Measurements from ENCODE around the gene CCDC178. TPM values are rescaled to one million over a fixed set of nuclear protein-coding genes. Genes with fewer than 3 reads are reported as not detected.

CCDC178 gene
- total RNA-seq, 2 donors from 2014 or later = 0.22 to 0.29 TPM

GRCh38 chr18:33161131-33161530 lies 279.4 kb downstream of the CCDC178 start:
- DNase-seq = no peak
- Mint-ChIP-seq H3K4me3 (no peak overlapping the region), H3K9me3 (no peaks in the 10 kb centered on the region), H3K27me3 (ENCODE audit: insufficient read depth) (no peaks in the 10 kb centered on the region), H3K36me3 (ENCODE audit: low read depth) (no peaks in the 10 kb centered on the region), H3K4me1 (peaks cover 10% of the 10 kb centered on the region), H3K27ac (no peak overlapping the region)
- no peaks in the 10 kb centered on the region for H3K36me3 ChIP-seq (ENCODE audit: control insufficient read depth, insufficient read depth, low read length)
- H3K9me3 ChIP-seq (ENCODE audit: control insufficient read depth, low read length) = no peaks in the 10 kb centered on the region
- TF ChIP-seq CTCF (conservative IDR thresholded peaks at IDR 0.05) = no peak
- no peaks in the 10 kb centered on the region for H3K27me3 ChIP-seq (ENCODE audit: control insufficient read depth, insufficient read depth, low read length, poor library complexity, severe bottlenecking)
- no peak overlapping the region for H3K4me3 ChIP-seq (ENCODE audit: low read length)
- WGBS, 2 experiments (ENCODE audit: insufficient coverage in 1 of 2, insufficient read length in 1 of 2) = 100% methylated on average over 1 of the region's 2 CpGs
- H3K27ac ChIP-seq (ENCODE audit: low read depth, low read length) = no peak overlapping the region
- H3K4me1 ChIP-seq (ENCODE audit: control insufficient read depth, insufficient read depth, low read length) = peaks cover 7% of the 10 kb centered on the region
- H3K9ac ChIP-seq (ENCODE audit: extremely low read depth, low read length, poor library complexity, severe bottlenecking) = no peak overlapping the region

GRCh38 chr18:33159151-33159550 lies 281.4 kb downstream of the CCDC178 start:
- Histone ChIP-seq H3K9me3 (ENCODE audit: control insufficient read depth, low read length) (no peaks in the 10 kb centered on the region), H3K27ac (ENCODE audit: low read depth, low read length) (no peak overlapping the region), H3K9ac (ENCODE audit: extremely low read depth, low read length, poor library complexity, severe bottlenecking) (no peak overlapping the region), H3K36me3 (ENCODE audit: control insufficient read depth, insufficient read depth, low read length) (no peaks in the 10 kb centered on the region), H3K4me3 (ENCODE audit: low read length) (peak overlapping the region; percentile 27), H3K4me1 (ENCODE audit: control insufficient read depth, insufficient read depth, low read length) (peaks cover 7% of the 10 kb centered on the region), H3K27me3 (ENCODE audit: control insufficient read depth, insufficient read depth, low read length, poor library complexity, severe bottlenecking) (no peaks in the 10 kb centered on the region)
- Mint-ChIP-seq H3K4me3 (no peak overlapping the region), H3K4me1 (peaks cover 10% of the 10 kb centered on the region), H3K36me3 (ENCODE audit: low read depth) (no peaks in the 10 kb centered on the region), H3K27me3 (ENCODE audit: insufficient read depth) (no peaks in the 10 kb centered on the region), H3K9me3 (no peaks in the 10 kb centered on the region), H3K27ac (no peak overlapping the region)
- DNase-seq = no peak
- WGBS, 2 experiments (ENCODE audit: insufficient coverage in 1 of 2, insufficient read length in 1 of 2) = 77 to 100% methylated on average over 1 to 2 of the region's 2 CpGs
- no peak for TF ChIP-seq CTCF (conservative IDR thresholded peaks at IDR 0.05)

- H3K4me3 Mint-ChIP-seq = no peak overlapping the region
- H3K36me3 Mint-ChIP-seq (ENCODE audit: low read depth) = no peaks in the 10 kb centered on the region
- no peak for TF ChIP-seq CTCF (conservative IDR thresholded peaks at IDR 0.05)
- H3K27ac ChIP-seq (ENCODE audit: low read depth, low read length) = no peak overlapping the region
- H3K27me3 ChIP-seq (ENCODE audit: control insufficient read depth, insufficient read depth, low read length, poor library complexity, severe bottlenecking) = no peaks in the 10 kb centered on the region
- H3K9ac ChIP-seq (ENCODE audit: extremely low read depth, low read length, poor library complexity, severe bottlenecking) = no peak overlapping the region
- no peaks in the 10 kb centered on the region for H3K9me3 Mint-ChIP-seq
- no peak overlapping the region for H3K27ac Mint-ChIP-seq
- DNase-seq = no peak
- peaks cover 7% of the 10 kb centered on the region for H3K4me1 ChIP-seq (ENCODE audit: control insufficient read depth, insufficient read depth, low read length)
- no peaks in the 10 kb centered on the region for H3K27me3 Mint-ChIP-seq (ENCODE audit: insufficient read depth)
- H3K36me3 ChIP-seq (ENCODE audit: control insufficient read depth, insufficient read depth, low read length) = no peaks in the 10 kb centered on the region
- H3K4me3 ChIP-seq (ENCODE audit: low read length) = no peak overlapping the region
- no peaks in the 10 kb centered on the region for H3K9me3 ChIP-seq (ENCODE audit: control insufficient read depth, low read length)
- H3K4me1 Mint-ChIP-seq = peaks cover 10% of the 10 kb centered on the region
- WGBS, 2 experiments (ENCODE audit: insufficient coverage in 1 of 2, insufficient read length in 1 of 2) = 85% methylated on average over 1 of the region's 1 CpG; no CpG with 5 or more reads in 1 of the 2 experiments
Observed at GRCh38 chr18:33157893-33158292, 282.6 kb downstream of the CCDC178 start.

Data from endodermal cell (in vitro differentiated cells).